K562 (cell line): ENCODE data around the gene ENC1. TPM values are rescaled to one million over a fixed set of nuclear protein-coding genes. Genes with fewer than 3 reads are reported as not detected.
A peak's percentile ranks its signal among the peaks of the same experiment; 100 is the strongest.

Experiments used
- AFF1 ChIP-seq, 2 experiments: fragments of 450-650 bp; IDR thresholded peaks; 2 replicates each; pipeline ENCODE4 v1.6.1; 2018; ENCODE audit warnings: mild to moderate bottlenecking in 2 of 2, low read depth in 1 of 2; ENCODE audit not compliant: partially characterized antibody in 2 of 2
- CBFA2T3 ChIP-seq: fragments of 450-650 bp; IDR thresholded peaks from 2 replicates; pipeline ENCODE4 v1.6.1; 2017
- ILK ChIP-seq: fragments of 450-650 bp; IDR thresholded peaks from 2 replicates; pipeline ENCODE4 v1.6.1; 2016; ENCODE audit warnings: missing genetic modification characterization, low read depth, mild to moderate bottlenecking, missing compliant biosample characterization, moderate library complexity, borderline replicate concordance
- JUNB ChIP-seq: fragments of 450-650 bp; formaldehyde crosslinking; conservative IDR thresholded peaks from 2 replicates; pipeline ENCODE4 v1.4.0; 2020; ENCODE audit warnings: mild to moderate bottlenecking
- JUND ChIP-seq, 2 experiments: IDR thresholded peaks; 2 replicates in 1 of 2; 3 replicates in 1 of 2; pipeline ENCODE4 v1.6.1; 2011; ENCODE audit warnings: borderline replicate concordance in 2 of 2, low read depth in 2 of 2, low read length in 2 of 2, improper control_type of control experiment in 1 of 2, missing biosample characterization in 1 of 2, missing genetic modification characterization in 1 of 2, missing genetic modification reagents in 1 of 2
- MNT ChIP-seq, 2 experiments: fragments of 450-650 bp; conservative IDR thresholded peaks; 2 replicates each; pipeline ENCODE4 v1.6.1; 2017; ENCODE audit warnings: mild to moderate bottlenecking in 2 of 2, moderate library complexity in 2 of 2
- NBN ChIP-seq: fragments of 450-650 bp; IDR thresholded peaks from 2 replicates; pipeline ENCODE4 v1.6.1; 2016; ENCODE audit warnings: low read depth, mild to moderate bottlenecking
- NR2C1 ChIP-seq, 2 experiments: fragments of 450-650 bp; IDR thresholded peaks; 2 replicates each; pipeline ENCODE4 v1.6.1; 2017; ENCODE audit warnings: mild to moderate bottlenecking in 2 of 2, antibody characterized with exemption in 1 of 2, inconsistent platforms in 1 of 2, missing compliant biosample characterization in 1 of 2, missing genetic modification characterization in 1 of 2
- PML ChIP-seq: IDR thresholded peaks from 2 replicates; pipeline ENCODE4 v1.6.1; 2012; ENCODE audit warnings: low read length, inconsistent platforms
- RBM39 ChIP-seq: fragments of 200-400 bp; formaldehyde crosslinking; optimal IDR thresholded peaks from 2 replicates; pipeline ENCODE3; 2018; ENCODE audit warnings: low read depth, low read length
- RERE ChIP-seq: sonication (generic); formaldehyde crosslinking; IDR thresholded peaks from 2 replicates; pipeline ENCODE4 v1.8.0; 2023; ENCODE audit warnings: missing genetic modification reagents, mild to moderate bottlenecking, borderline replicate concordance
- RFX1 ChIP-seq: fragments of 450-650 bp; IDR thresholded peaks from 2 replicates; pipeline ENCODE4 v1.6.1; 2016; ENCODE audit warnings: mild to moderate bottlenecking, moderate library complexity
- TEAD2 ChIP-seq: fragments of 450-650 bp; IDR thresholded peaks from 2 replicates; pipeline ENCODE4 v1.6.1; 2016; ENCODE audit warnings: missing genetic modification characterization, control low read depth, missing compliant biosample characterization
- TEAD4 ChIP-seq, 2 experiments: sonication (generic) in 1 of 2; formaldehyde crosslinking in 1 of 2; IDR thresholded peaks; 2 replicates each; pipeline versions ENCODE4 v1.6.1 to v1.8.0; 2012 to 2022; ENCODE audit warnings: borderline replicate concordance in 1 of 2, inconsistent platforms in 1 of 2, low read length in 1 of 2, mild to moderate bottlenecking in 1 of 2, missing genetic modification reagents in 1 of 2
- polyA plus RNA-seq, 8 experiments: library from polyadenylated mRNA; depleted of rRNA in 4 of 8; stranded (reverse) in 5 of 8; unstranded in 3 of 8; fragments of >200 nt; fragmentation: Nextera tagmentation in 2 of 8; fragmentation: Illumina TruSeq in 1 of 8; extraction: Ambion mirVana in 2 of 8; extraction: Trizol in 1 of 8; gene quantifications; 2 replicates each; pipeline versions ENCODE4 v1.2.1 to v1.2.3, GENCODE V29; 2011 to 2014; ENCODE audit warnings: inconsistent platforms in 1 of 8, missing spikeins in 1 of 8
- total RNA-seq, 7 experiments: library from RNA; depleted of rRNA in 6 of 7; stranded (reverse); fragments of >200 nt in 6 of 7; fragmentation: Illumina TruSeq in 2 of 7; extraction: Trizol in 2 of 7; gene quantifications; 2 replicates each; pipeline versions ENCODE4 v1.2.1 to v1.2.3, GENCODE V29; 2011 to 2021; ENCODE audit warnings: low replicate concordance in 1 of 7

The ENC1 gene
- total and polyA plus RNA-seq, 9 of the 15 experiments (the other 6 are each of a cell fraction or from before 2014, with no cell fraction given), result 0.17 to 3.2 (median 0.97) TPM

- no peak for TF ChIP-seq RERE (CRISPR knock-in tag)
- no peak for TF ChIP-seq RBM39
- 0 out of 2 replicates have a peak, but pooled peaks have one; percentile 65 for TF ChIP-seq TEAD2 (tag)
- no peak for TF ChIP-seq JUNB (CRISPR knock-in tag)
- no peak for TF ChIP-seq PML
- TF ChIP-seq CBFA2T3, result 0 out of 2 replicates have a peak, but pooled peaks have one; percentile 28
- TF ChIP-seq MNT (conservative IDR thresholded peaks at IDR 0.05), result 0 out of 4 replicates have a peak, but pooled peaks of 1 of the 2 experiments have one; percentile 34
- peak; percentile 87 for TF ChIP-seq NR2C1 (IDR thresholded peaks at IDR 0.05)
- TF ChIP-seq NR2C1 (tag; IDR thresholded peaks at IDR 0.05), result peak; percentile 93
- no peak for TF ChIP-seq AFF1 (IDR thresholded peaks at IDR 0.05; ENCODE audit: low read depth in 1 of 2, partially characterized antibody in 2 of 2)
- TF ChIP-seq NBN, result no peak
- TF ChIP-seq TEAD4 (IDR thresholded peaks at IDR 0.05; ENCODE audit: low read length), result peak; percentile 64; the same call in 1 of the 2 replicates
- no peak for TF ChIP-seq TEAD4 (CRISPR knock-in tag; IDR thresholded peaks at IDR 0.05; ENCODE audit: borderline replicate concordance)
- TF ChIP-seq JUND (IDR thresholded peaks at IDR 0.05; ENCODE audit: borderline replicate concordance, low read depth, low read length), result no peak; the same call in 1 of the 2 replicates
- peak; percentile 15; the same call in 1 of the 3 replicates for TF ChIP-seq JUND (tag; IDR thresholded peaks at IDR 0.05; ENCODE audit: borderline replicate concordance, low read depth, low read length)
- TF ChIP-seq RFX1, result no peak
- TF ChIP-seq ILK (tag), result no peak
These were observed 45.2 kb downstream of the ENC1 start (continued) for GRCh38 chr5:74595143-74595925.
